ENCODE results near the gene PTPRR.

DNA sequence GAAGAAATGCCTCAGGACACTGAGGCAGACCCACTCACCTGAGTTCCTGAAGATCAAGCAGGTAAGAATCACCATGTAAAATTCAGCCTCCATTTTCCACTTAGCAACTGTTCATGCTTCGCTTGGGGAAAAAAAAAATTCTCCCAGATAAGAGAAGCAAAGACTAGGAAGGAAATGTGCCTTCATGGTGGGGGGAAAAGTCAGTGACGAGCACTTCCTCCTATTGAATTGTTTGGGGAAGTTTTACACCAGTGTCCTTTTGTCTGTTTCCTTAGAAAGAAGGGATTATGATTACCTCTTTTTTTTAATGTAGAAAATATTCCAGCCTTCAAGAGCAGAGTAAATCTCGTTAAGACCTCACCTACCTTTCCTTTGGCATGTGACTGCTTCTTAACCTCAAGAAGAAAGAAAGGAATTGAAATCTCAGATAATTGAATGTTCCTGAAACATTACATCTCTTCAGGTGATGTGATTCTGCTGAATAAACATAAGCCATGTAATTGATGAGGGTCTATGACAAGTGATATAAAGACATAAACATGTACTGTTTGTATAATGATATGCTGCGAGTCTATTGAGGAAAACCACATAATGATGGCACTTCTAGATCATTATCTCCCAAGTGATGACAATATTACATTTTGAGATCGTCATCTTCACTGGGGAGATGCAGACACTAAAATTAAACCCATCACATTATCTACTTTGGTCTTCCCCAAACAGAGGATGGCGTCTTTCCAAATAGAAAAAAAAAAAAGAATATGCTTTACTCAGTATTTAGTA is 283.0 kb downstream of the PTPRR start, which contains the start of gene PTPRB:
- TF ChIP-seq ZFP30 (CRISPR knock-in tag; IDR thresholded peaks at IDR 0.05) (no peak), ZFP3 (CRISPR knock-in tag; IDR thresholded peaks at IDR 0.05) (no peak), ARNTL (CRISPR knock-in tag; IDR thresholded peaks at IDR 0.05; ENCODE audit: borderline replicate concordance, low read depth) (no peak), ZNF70 (CRISPR knock-in tag; IDR thresholded peaks at IDR 0.05) (no peak), TOX (CRISPR knock-in tag; IDR thresholded peaks at IDR 0.05; ENCODE audit: borderline replicate concordance) (no peak), CSDC2 (CRISPR knock-in tag; IDR thresholded peaks at IDR 0.05) (no peak), RARB (CRISPR knock-in tag; IDR thresholded peaks at IDR 0.05) (no peak), OSR1 (CRISPR knock-in tag; IDR thresholded peaks at IDR 0.05) (no peak), ISL1 (CRISPR knock-in tag; IDR thresholded peaks at IDR 0.05) (no peak), SNAI2 (CRISPR knock-in tag; IDR thresholded peaks at IDR 0.05) (no peak), PPARA (CRISPR knock-in tag; IDR thresholded peaks at IDR 0.05; ENCODE audit: borderline replicate concordance) (no peak)
- TF ChIP-seq, protein P1, sequence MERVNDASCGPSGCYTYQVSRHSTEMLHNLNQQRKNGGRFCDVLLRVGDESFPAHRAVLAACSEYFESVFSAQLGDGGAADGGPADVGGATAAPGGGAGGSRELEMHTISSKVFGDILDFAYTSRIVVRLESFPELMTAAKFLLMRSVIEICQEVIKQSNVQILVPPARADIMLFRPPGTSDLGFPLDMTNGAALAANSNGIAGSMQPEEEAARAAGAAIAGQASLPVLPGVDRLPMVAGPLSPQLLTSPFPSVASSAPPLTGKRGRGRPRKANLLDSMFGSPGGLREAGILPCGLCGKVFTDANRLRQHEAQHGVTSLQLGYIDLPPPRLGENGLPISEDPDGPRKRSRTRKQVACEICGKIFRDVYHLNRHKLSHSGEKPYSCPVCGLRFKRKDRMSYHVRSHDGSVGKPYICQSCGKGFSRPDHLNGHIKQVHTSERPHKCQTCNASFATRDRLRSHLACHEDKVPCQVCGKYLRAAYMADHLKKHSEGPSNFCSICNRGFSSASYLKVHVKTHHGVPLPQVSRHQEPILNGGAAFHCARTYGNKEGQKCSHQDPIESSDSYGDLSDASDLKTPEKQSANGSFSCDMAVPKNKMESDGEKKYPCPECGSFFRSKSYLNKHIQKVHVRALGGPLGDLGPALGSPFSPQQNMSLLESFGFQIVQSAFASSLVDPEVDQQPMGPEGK (CRISPR knock-in tag; IDR thresholded peaks at IDR 0.05; ENCODE audit: borderline replicate concordance): no peak

All from SK-N-SH treated with all-trans-retinoic acid at 6 μM for 48 hours (cell line).